ENCODE results near the gene SUMO3.

SUMO3 gene

DNA sequence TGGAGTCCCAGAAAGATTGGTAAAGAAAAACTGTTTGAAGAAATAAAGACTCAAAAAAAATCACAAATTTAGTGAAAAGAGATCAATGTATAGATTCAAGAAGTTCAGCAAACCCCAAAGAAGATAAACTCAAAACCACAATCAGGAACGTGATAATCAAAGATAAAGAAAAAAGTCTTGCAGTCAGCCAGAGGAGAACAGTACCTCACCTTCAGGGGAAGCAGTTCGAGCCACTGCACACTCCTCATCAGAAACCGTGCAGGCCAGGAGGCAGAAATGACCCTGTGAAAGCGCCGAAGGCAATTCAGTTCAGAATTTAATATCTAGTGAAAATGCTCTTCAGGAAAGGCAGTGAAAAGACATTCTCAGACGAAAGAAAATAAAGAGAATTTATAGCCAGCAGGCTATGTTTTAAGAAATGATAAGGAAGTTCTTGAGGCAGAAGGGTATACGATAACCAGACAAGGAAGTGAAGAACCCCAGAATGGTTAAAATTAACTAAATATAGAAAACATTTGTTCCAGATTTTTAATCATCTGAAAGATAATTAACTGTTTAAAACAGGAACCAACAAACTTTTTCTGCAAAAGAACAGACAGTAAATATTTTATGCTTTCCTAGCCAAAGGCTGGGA, 13.5 kb upstream of the SUMO3 start:
- no peak overlapping the region for H3K9ac ChIP-seq (ENCODE audit: low read length)
- no peak overlapping the region for H2AK5ac ChIP-seq (ENCODE audit: low read length)
- H3K4ac ChIP-seq (ENCODE audit: low read depth, low read length): no peak overlapping the region
- H2BK120ac ChIP-seq (ENCODE audit: low read depth, low read length): no peak overlapping the region
- no peaks in the 10 kb centered on the region for H3K79me1 ChIP-seq (ENCODE audit: low read length)
- no peak overlapping the region for H3K18ac ChIP-seq (ENCODE audit: low read length)
- H4K8ac ChIP-seq (ENCODE audit: low read depth, low read length): no peak overlapping the region
- no peak overlapping the region for H3K56ac ChIP-seq (ENCODE audit: low read length)
- no peak overlapping the region for H3K23ac ChIP-seq (ENCODE audit: low read length)
- no peaks in the 10 kb centered on the region for H3K4me1 ChIP-seq (ENCODE audit: control insufficient read depth, low read depth, low read length)
- no peaks in the 10 kb centered on the region for H3K79me2 ChIP-seq (ENCODE audit: control insufficient read depth, insufficient read depth, low read length)
- no peak overlapping the region for H2BK5ac ChIP-seq (ENCODE audit: low read length)
- H2BK15ac ChIP-seq (replicated peaks; ENCODE audit: low read depth): no peak overlapping the region
- no peak for DNase-seq
- no peaks in the 10 kb centered on the region for H3K27me3 ChIP-seq (ENCODE audit: insufficient read depth, low read length, poor library complexity)
- no peak overlapping the region for H4K5ac ChIP-seq (ENCODE audit: low read length)
- no peak overlapping the region for H3K4me3 ChIP-seq (ENCODE audit: low read length)
- WGBS (ENCODE audit: extremely low coverage, insufficient coverage, low lambda C conversion rate): no CpG with 5 or more reads among the region's 7 CpGs
- H3K27ac ChIP-seq (ENCODE audit: low read depth, low read length): no peak overlapping the region
- H3K36me3 ChIP-seq (ENCODE audit: control insufficient read depth, insufficient read depth, low read length): no peaks in the 10 kb centered on the region
- H3K4me2 ChIP-seq (ENCODE audit: low read length): no peak overlapping the region

DNA sequence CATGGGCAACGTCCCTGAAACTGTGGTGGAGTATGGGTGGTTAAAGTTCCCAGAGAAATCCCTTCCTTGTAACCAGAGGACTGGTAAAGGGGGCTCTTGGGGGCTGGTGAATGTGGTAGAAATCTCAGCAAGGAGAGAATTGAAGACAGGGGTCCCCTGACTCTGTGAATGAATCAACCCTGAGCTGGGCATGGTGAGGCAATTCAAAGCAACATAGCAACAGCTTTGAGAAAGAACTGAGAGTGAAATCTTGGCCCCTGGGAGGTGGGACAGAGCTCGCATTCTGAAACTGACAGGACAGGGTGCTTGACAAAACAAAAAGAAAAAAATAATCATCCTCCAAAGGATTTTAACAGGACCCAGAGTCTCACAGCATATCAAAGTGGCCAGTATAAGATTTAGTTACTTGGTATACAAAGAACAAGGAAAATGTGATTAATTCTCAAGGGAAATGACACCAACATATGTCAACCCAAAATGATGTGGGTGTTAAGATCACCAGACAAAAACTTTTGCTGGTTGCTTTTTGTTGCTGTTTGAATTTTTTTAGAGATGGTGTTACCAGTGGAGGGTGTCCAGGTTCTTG, 11.7 kb upstream of the SUMO3 start:
- no peak for DNase-seq
- H2BK5ac ChIP-seq (ENCODE audit: low read length): no peak overlapping the region
- WGBS (ENCODE audit: extremely low coverage, insufficient coverage, low lambda C conversion rate): no CpG with 5 or more reads among the region's 2 CpGs
- no peak overlapping the region for H4K5ac ChIP-seq (ENCODE audit: low read length)
- no peak overlapping the region for H3K27ac ChIP-seq (ENCODE audit: low read depth, low read length)
- H4K8ac ChIP-seq (ENCODE audit: low read depth, low read length): no peak overlapping the region
- no peak overlapping the region for H3K23ac ChIP-seq (ENCODE audit: low read length)
- H3K79me2 ChIP-seq (ENCODE audit: control insufficient read depth, insufficient read depth, low read length): no peaks in the 10 kb centered on the region
- no peak overlapping the region for H3K4me2 ChIP-seq (ENCODE audit: low read length)
- no peaks in the 10 kb centered on the region for H3K36me3 ChIP-seq (ENCODE audit: control insufficient read depth, insufficient read depth, low read length)
- H3K4me3 ChIP-seq (ENCODE audit: low read length): no peak overlapping the region
- no peaks in the 10 kb centered on the region for H3K4me1 ChIP-seq (ENCODE audit: control insufficient read depth, low read depth, low read length)
- no peak overlapping the region for H3K56ac ChIP-seq (ENCODE audit: low read length)
- no peaks in the 10 kb centered on the region for H3K27me3 ChIP-seq (ENCODE audit: insufficient read depth, low read length, poor library complexity)
- H2BK120ac ChIP-seq (ENCODE audit: low read depth, low read length): no peak overlapping the region
- H3K18ac ChIP-seq (ENCODE audit: low read length): no peak overlapping the region
- no peak overlapping the region for H2AK5ac ChIP-seq (ENCODE audit: low read length)
- no peak overlapping the region for H2BK15ac ChIP-seq (replicated peaks; ENCODE audit: low read depth)
- no peak overlapping the region for H3K9ac ChIP-seq (ENCODE audit: low read length)
- no peak overlapping the region for H3K4ac ChIP-seq (ENCODE audit: low read depth, low read length)
- H3K79me1 ChIP-seq (ENCODE audit: low read length): no peaks in the 10 kb centered on the region

DNA sequence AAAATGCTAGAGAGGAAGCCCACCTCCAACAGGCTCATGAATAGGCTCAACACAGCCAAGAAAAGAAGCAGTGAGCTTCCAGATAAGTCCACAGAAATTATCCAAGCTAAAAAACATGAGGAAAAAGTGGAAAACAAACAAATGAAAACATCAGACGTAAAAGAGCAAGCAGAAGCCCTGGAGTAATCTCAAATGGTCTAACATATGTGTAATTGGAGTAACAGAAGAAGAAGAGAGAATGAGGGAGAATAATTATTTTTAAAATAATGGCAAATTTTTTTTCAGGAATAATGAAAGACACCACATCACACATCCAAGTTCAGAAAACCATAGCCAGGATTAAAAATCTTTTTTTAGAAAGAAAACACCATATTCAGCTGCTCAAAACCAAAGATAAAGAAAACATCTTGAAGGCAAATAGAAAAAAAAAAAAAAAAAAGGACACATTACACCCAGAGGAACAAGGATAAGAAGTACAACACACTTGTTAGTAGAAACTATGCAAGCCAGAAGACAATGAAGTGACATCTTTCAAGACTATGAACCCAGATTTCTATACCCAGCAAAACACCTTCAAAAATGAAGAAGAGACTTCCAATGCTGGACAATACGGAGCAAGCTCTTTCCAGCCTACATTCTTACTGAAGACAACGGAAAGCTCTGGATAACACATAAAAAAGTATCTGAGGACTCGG, 10.6 kb upstream of the SUMO3 start:
- no peak overlapping the region for H2BK15ac ChIP-seq (replicated peaks; ENCODE audit: low read depth)
- no peak overlapping the region for H2BK5ac ChIP-seq (ENCODE audit: low read length)
- WGBS (ENCODE audit: extremely low coverage, insufficient coverage, low lambda C conversion rate): no CpG with 5 or more reads among the region's 4 CpGs
- H3K79me1 ChIP-seq (ENCODE audit: low read length): no peaks in the 10 kb centered on the region
- no peak for DNase-seq
- no peak overlapping the region for H3K27ac ChIP-seq (ENCODE audit: low read depth, low read length)
- H3K56ac ChIP-seq (ENCODE audit: low read length): no peak overlapping the region
- no peaks in the 10 kb centered on the region for H3K79me2 ChIP-seq (ENCODE audit: control insufficient read depth, insufficient read depth, low read length)
- no peak overlapping the region for H3K4me3 ChIP-seq (ENCODE audit: low read length)
- no peak overlapping the region for H3K4ac ChIP-seq (ENCODE audit: low read depth, low read length)
- H3K36me3 ChIP-seq (ENCODE audit: control insufficient read depth, insufficient read depth, low read length): no peaks in the 10 kb centered on the region
- H4K5ac ChIP-seq (ENCODE audit: low read length): no peak overlapping the region
- H3K27me3 ChIP-seq (ENCODE audit: insufficient read depth, low read length, poor library complexity): no peaks in the 10 kb centered on the region
- H3K23ac ChIP-seq (ENCODE audit: low read length): no peak overlapping the region
- no peak overlapping the region for H2AK5ac ChIP-seq (ENCODE audit: low read length)
- no peak overlapping the region for H4K8ac ChIP-seq (ENCODE audit: low read depth, low read length)
- no peak overlapping the region for H2BK120ac ChIP-seq (ENCODE audit: low read depth, low read length)
- H3K18ac ChIP-seq (ENCODE audit: low read length): no peak overlapping the region
- H3K4me1 ChIP-seq (ENCODE audit: control insufficient read depth, low read depth, low read length): no peaks in the 10 kb centered on the region
- no peak overlapping the region for H3K9ac ChIP-seq (ENCODE audit: low read length)
- no peak overlapping the region for H3K4me2 ChIP-seq (ENCODE audit: low read length)

DNA sequence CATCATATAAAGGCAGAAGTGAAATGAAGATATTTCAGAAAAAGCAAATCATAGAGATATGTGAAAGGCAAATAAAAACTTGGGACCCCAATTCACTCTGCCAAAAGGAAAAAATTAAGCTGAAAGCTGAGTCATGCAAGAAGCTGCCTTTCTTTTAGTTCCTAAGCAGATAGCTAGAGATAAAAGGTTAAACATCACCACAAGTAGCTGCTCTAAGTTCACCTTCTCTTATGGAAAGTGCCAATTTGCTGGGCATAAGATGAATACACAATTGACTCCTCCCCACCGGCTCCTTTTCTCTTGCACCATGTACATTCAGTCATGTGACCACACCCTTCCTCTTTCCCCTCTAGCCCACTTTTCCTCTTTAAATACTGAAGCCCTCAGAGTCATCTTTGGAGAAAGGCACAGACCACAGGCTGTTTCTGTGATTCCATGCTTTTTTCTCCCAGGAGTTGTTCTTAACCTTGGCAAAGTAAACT, 5.4 kb upstream of the SUMO3 start:
- Histone ChIP-seq H2BK5ac (ENCODE audit: low read length) (no peak overlapping the region), H3K9ac (ENCODE audit: low read length) (no peak overlapping the region), H3K4me3 (ENCODE audit: low read length) (no peak overlapping the region), H3K79me1 (ENCODE audit: low read length) (no peaks in the 10 kb centered on the region), H3K27ac (ENCODE audit: low read depth, low read length) (no peak overlapping the region), H3K36me3 (ENCODE audit: control insufficient read depth, insufficient read depth, low read length) (no peaks in the 10 kb centered on the region), H4K5ac (ENCODE audit: low read length) (no peak overlapping the region), H2AK5ac (ENCODE audit: low read length) (no peak overlapping the region), H3K4me1 (ENCODE audit: control insufficient read depth, low read depth, low read length) (no peaks in the 10 kb centered on the region), H3K79me2 (ENCODE audit: control insufficient read depth, insufficient read depth, low read length) (no peaks in the 10 kb centered on the region), H3K4me2 (ENCODE audit: low read length) (no peak overlapping the region), H3K23ac (ENCODE audit: low read length) (no peak overlapping the region), H3K56ac (ENCODE audit: low read length) (no peak overlapping the region), H3K27me3 (ENCODE audit: insufficient read depth, low read length, poor library complexity) (no peaks in the 10 kb centered on the region), H2BK120ac (ENCODE audit: low read depth, low read length) (no peak overlapping the region), H3K4ac (ENCODE audit: low read depth, low read length) (no peak overlapping the region), H2BK15ac (replicated peaks; ENCODE audit: low read depth) (no peak overlapping the region), H3K18ac (ENCODE audit: low read length) (no peak overlapping the region), H4K8ac (ENCODE audit: low read depth, low read length) (no peak overlapping the region)
- DNase-seq: no peak
- WGBS (ENCODE audit: extremely low coverage, insufficient coverage, low lambda C conversion rate): no CpG with 5 or more reads among the region's 1 CpG

DNA sequence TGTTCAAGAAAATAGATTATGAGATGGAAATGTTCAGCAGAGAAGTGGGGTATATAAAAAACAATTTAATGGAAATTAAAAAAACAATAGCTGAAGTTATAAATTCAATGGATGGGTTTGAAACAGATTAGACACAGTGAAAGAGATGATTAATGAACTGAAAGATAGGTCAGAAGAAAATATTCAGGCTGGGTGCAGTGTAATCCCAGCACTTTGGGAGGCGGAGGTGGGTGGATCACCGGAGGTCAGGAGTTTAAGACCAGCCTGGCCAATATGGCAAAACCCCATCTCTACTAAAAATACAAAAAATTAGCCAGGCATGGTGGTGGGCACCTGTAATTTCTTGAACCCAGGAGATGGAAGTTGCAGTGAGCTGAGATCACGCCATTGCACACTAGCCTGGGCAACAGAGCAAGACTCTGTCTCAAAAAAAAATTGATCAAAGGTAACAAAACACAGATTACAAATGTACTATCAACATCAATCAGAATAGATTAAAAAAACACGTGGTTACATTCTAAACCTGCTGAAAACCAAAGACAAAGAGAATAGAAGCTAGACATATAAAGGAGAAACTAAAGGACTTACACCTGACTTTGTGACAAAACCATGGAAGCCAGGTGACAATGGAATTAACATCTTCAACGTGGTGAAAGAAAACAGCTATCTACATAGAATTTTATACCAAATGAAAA, 4.8 kb upstream of the SUMO3 start:
- no peaks in the 10 kb centered on the region for H3K79me1 ChIP-seq (ENCODE audit: low read length)
- H2BK15ac ChIP-seq (replicated peaks; ENCODE audit: low read depth): no peak overlapping the region
- no peak overlapping the region for H3K4ac ChIP-seq (ENCODE audit: low read depth, low read length)
- no peak overlapping the region for H3K56ac ChIP-seq (ENCODE audit: low read length)
- H3K36me3 ChIP-seq (ENCODE audit: control insufficient read depth, insufficient read depth, low read length): no peaks in the 10 kb centered on the region
- no peak overlapping the region for H2BK5ac ChIP-seq (ENCODE audit: low read length)
- no peaks in the 10 kb centered on the region for H3K27me3 ChIP-seq (ENCODE audit: insufficient read depth, low read length, poor library complexity)
- no peak overlapping the region for H3K18ac ChIP-seq (ENCODE audit: low read length)
- no peak overlapping the region for H3K4me3 ChIP-seq (ENCODE audit: low read length)
- H3K4me2 ChIP-seq (ENCODE audit: low read length): no peak overlapping the region
- H3K27ac ChIP-seq (ENCODE audit: low read depth, low read length): no peak overlapping the region
- DNase-seq: no peak
- WGBS (ENCODE audit: extremely low coverage, insufficient coverage, low lambda C conversion rate): no CpG with 5 or more reads among the region's 5 CpGs
- H2AK5ac ChIP-seq (ENCODE audit: low read length): no peak overlapping the region
- no peak overlapping the region for H2BK120ac ChIP-seq (ENCODE audit: low read depth, low read length)
- no peak overlapping the region for H4K5ac ChIP-seq (ENCODE audit: low read length)
- no peak overlapping the region for H3K23ac ChIP-seq (ENCODE audit: low read length)
- H3K9ac ChIP-seq (ENCODE audit: low read length): no peak overlapping the region
- H3K4me1 ChIP-seq (ENCODE audit: control insufficient read depth, low read depth, low read length): no peaks in the 10 kb centered on the region
- H3K79me2 ChIP-seq (ENCODE audit: control insufficient read depth, insufficient read depth, low read length): no peaks in the 10 kb centered on the region
- H4K8ac ChIP-seq (ENCODE audit: low read depth, low read length): no peak overlapping the region

Measured in mesendoderm (in vitro differentiated cells).